ENCODE data around the gene TMTC1.

- no peak for TF ChIP-seq BACH2 (CRISPR knock-in tag; IDR thresholded peaks at IDR 0.05; ENCODE audit: borderline replicate concordance)
- TF ChIP-seq PATZ1 (CRISPR knock-in tag; IDR thresholded peaks at IDR 0.05; ENCODE audit: borderline replicate concordance) = no peak
- no peak for TF ChIP-seq POU6F1 (CRISPR knock-in tag; IDR thresholded peaks at IDR 0.05; ENCODE audit: borderline replicate concordance, low read depth)
- TF ChIP-seq TOX (CRISPR knock-in tag; IDR thresholded peaks at IDR 0.05; ENCODE audit: borderline replicate concordance) = no peak
- no peak for TF ChIP-seq GLIS3 (CRISPR knock-in tag; IDR thresholded peaks at IDR 0.05)
- TF ChIP-seq CSRNP3 (CRISPR knock-in tag; IDR thresholded peaks at IDR 0.05) = no peak
- TF ChIP-seq ZNF8 (CRISPR knock-in tag; IDR thresholded peaks at IDR 0.05) = no peak
- no peak for TF ChIP-seq ZNF565 (CRISPR knock-in tag; conservative IDR thresholded peaks at IDR 0.05; ENCODE audit: low read depth)
- TF ChIP-seq SNAI2 (CRISPR knock-in tag; IDR thresholded peaks at IDR 0.05) = no peak
- TF ChIP-seq ISL1 (CRISPR knock-in tag; IDR thresholded peaks at IDR 0.05) = no peak
- TF ChIP-seq ESRRG (CRISPR knock-in tag; IDR thresholded peaks at IDR 0.05) = no peak
- TF ChIP-seq ZFP30 (CRISPR knock-in tag; IDR thresholded peaks at IDR 0.05) = no peak
- no peak for TF ChIP-seq CREB5 (CRISPR knock-in tag; IDR thresholded peaks at IDR 0.05; ENCODE audit: low read depth)
- no peak for TF ChIP-seq ZC3H10 (CRISPR knock-in tag; IDR thresholded peaks at IDR 0.05)
These were observed 237.7 kb downstream of the TMTC1 start for GRCh38 chr12:29546000-29546399.
